ENCODE data around the gene TRRAP. TPM values are rescaled to one million over a fixed set of nuclear protein-coding genes. Genes with fewer than 3 reads are reported as not detected.

The TRRAP gene
- polyA plus RNA-seq, 2 of the 4 experiments (the other 2 are of a cell fraction) = 12.2 to 22.1 TPM

GRCh38 chr7:98995523-98996149 is 117.3 kb downstream of the TRRAP start:
- H3K4me2 ChIP-seq = no peak overlapping the region
- no peak for TF ChIP-seq CHD4 (IDR thresholded peaks at IDR 0.05; ENCODE audit: borderline replicate concordance)
- no peak for TF ChIP-seq KDM5A (IDR thresholded peaks at IDR 0.05)
- TF ChIP-seq USF2 (IDR thresholded peaks at IDR 0.05) = no peak
- TF ChIP-seq HDAC2 (IDR thresholded peaks at IDR 0.05) = no peak
- no peak for TF ChIP-seq PHF8 (IDR thresholded peaks at IDR 0.05; ENCODE audit: borderline replicate concordance, low read depth)
- no peak for TF ChIP-seq HES2 (IDR thresholded peaks at IDR 0.05)
- no peak for TF ChIP-seq SREBF2 (IDR thresholded peaks at IDR 0.05)
- TF ChIP-seq E2F6 (IDR thresholded peaks at IDR 0.05; ENCODE audit: borderline replicate concordance, low read depth) = no peak
- H3K27ac ChIP-seq = no peak overlapping the region
- FAIRE-seq (no peak), ATAC-seq (no peak), DNase-seq (ENCODE audit: low read depth in 1 of 2, low spot score in 1 of 2) (no peak)
- H3K9me3 ChIP-seq = no peaks in the 10 kb centered on the region
- ChIA-PET CTCF (interaction anchor here (1.0 to 1.7 kb wide), 2 partner anchors 38 to 376 kb away, joined by 3 to 5 read pairs; no protein-coding TSS in a partner anchor), POLR2A (no interaction called here)
- no peaks in the 10 kb centered on the region for H3K4me1 ChIP-seq
- 96% methylated on average over 15 of the region's 16 CpGs for WGBS (ENCODE audit: missing lambda C conversion rate)
- no peak overlapping the region for H3K4me3 ChIP-seq

- CTCF ChIA-PET = interaction anchor here (1.0 to 1.7 kb wide), 3 partner anchors 39 to 376 kb away, joined by 3 to 5 read pairs (median 3); no protein-coding TSS in a partner anchor
- no peak for FAIRE-seq
- H3K4me1 ChIP-seq = no peaks in the 10 kb centered on the region
- ATAC-seq = no peak
- H3K4me3 ChIP-seq = no peak overlapping the region
- POLR2A ChIA-PET = no interaction called here
- no peak overlapping the region for H3K27ac ChIP-seq
- H3K9me3 ChIP-seq = no peaks in the 10 kb centered on the region
- no peak overlapping the region for H3K4me2 ChIP-seq
- no peak for DNase-seq (ENCODE audit: low read depth in 1 of 2, low spot score in 1 of 2)
- TF ChIP-seq CHD4 (IDR thresholded peaks at IDR 0.05; ENCODE audit: borderline replicate concordance) = no peak
- TF ChIP-seq NPAS2 (CRISPR knock-in tag; IDR thresholded peaks at IDR 0.05; ENCODE audit: borderline replicate concordance) = no peak
- no peak for TF ChIP-seq POLR2A (IDR thresholded peaks at IDR 0.05; ENCODE audit: low read length)
- no peak for TF ChIP-seq RNF2 (IDR thresholded peaks at IDR 0.05; ENCODE audit: borderline replicate concordance, low read depth)
- TF ChIP-seq PHF8 (IDR thresholded peaks at IDR 0.05; ENCODE audit: borderline replicate concordance, low read depth) = no peak
- no peak for TF ChIP-seq HOXA7 (CRISPR knock-in tag; IDR thresholded peaks at IDR 0.05)
- no peak for TF ChIP-seq FOSB (CRISPR knock-in tag; IDR thresholded peaks at IDR 0.05)
- no peak for TF ChIP-seq HES2 (IDR thresholded peaks at IDR 0.05)
- TF ChIP-seq EP300 (IDR thresholded peaks at IDR 0.05) = no peak
- TF ChIP-seq JUNB (IDR thresholded peaks at IDR 0.05) = no peak
- no peak for TF ChIP-seq CBX2 (IDR thresholded peaks at IDR 0.05; ENCODE audit: borderline replicate concordance, low read depth)
- TF ChIP-seq BCL3 (IDR thresholded peaks at IDR 0.05) = no peak
- no peak for TF ChIP-seq ZNF302 (CRISPR knock-in tag; IDR thresholded peaks at IDR 0.05)
- TF ChIP-seq CEBPB (IDR thresholded peaks at IDR 0.05) = no peak
- TF ChIP-seq EHF (CRISPR knock-in tag; IDR thresholded peaks at IDR 0.05) = no peak
- no peak for TF ChIP-seq ZSCAN20 (CRISPR knock-in tag; IDR thresholded peaks at IDR 0.05)
- 97% methylated on average over 15 of the region's 15 CpGs for WGBS (ENCODE audit: missing lambda C conversion rate)
Observed at GRCh38 chr7:98996150-98996552, 117.8 kb downstream of the TRRAP start.

- CTCF ChIA-PET = interaction anchor here (0.6 to 1.2 kb wide), 3 partner anchors 11 to 304 kb away, joined by 3 to 4 read pairs (median 3); no protein-coding TSS in a partner anchor
- POLR2A ChIA-PET = no interaction called here
- DNase-seq (ENCODE audit: low read depth in 1 of 2, low spot score in 1 of 2) = no peak
- ATAC-seq = no peak
- Histone ChIP-seq H3K9me3 (no peaks in the 10 kb centered on the region), H3K4me3 (no peak overlapping the region), H3K4me1 (no peaks in the 10 kb centered on the region), H3K4me2 (no peak overlapping the region), H3K27ac (no peak overlapping the region)
- no peak for FAIRE-seq
- TF ChIP-seq TFCP2L1 (CRISPR knock-in tag; IDR thresholded peaks at IDR 0.05) = no peak
- TF ChIP-seq ZNF302 (CRISPR knock-in tag; IDR thresholded peaks at IDR 0.05) = no peak
- TF ChIP-seq ZSCAN20 (CRISPR knock-in tag; IDR thresholded peaks at IDR 0.05) = no peak
- no peak for TF ChIP-seq GATA3 (IDR thresholded peaks at IDR 0.05; ENCODE audit: borderline replicate concordance)
- TF ChIP-seq HDAC2 (IDR thresholded peaks at IDR 0.05) = no peak
- no peak for TF ChIP-seq NR3C1 (IDR thresholded peaks at IDR 0.05)
- TF ChIP-seq NFE2L2 (conservative IDR thresholded peaks at IDR 0.05; ENCODE audit: low read length) = no peak
- TF ChIP-seq FOSL2 (IDR thresholded peaks at IDR 0.05) = no peak
- TF ChIP-seq FOSL2 (CRISPR knock-in tag; IDR thresholded peaks at IDR 0.05) = no peak
- TF ChIP-seq HOXA7 (CRISPR knock-in tag; IDR thresholded peaks at IDR 0.05) = no peak
- TF ChIP-seq KDM1A (IDR thresholded peaks at IDR 0.05; ENCODE audit: low read depth) = no peak
- no peak for TF ChIP-seq RAD21 (conservative IDR thresholded peaks at IDR 0.05 in 1 of 2, IDR thresholded peaks at IDR 0.05 in 1 of 2)
- TF ChIP-seq POLR2A (IDR thresholded peaks at IDR 0.05; ENCODE audit: low read length) = no peak
- TF ChIP-seq MAX (IDR thresholded peaks at IDR 0.05) = no peak
- TF ChIP-seq ZFP36 (IDR thresholded peaks at IDR 0.05; ENCODE audit: borderline replicate concordance, partially characterized antibody) = no peak
- no peak for TF ChIP-seq ZC3H11A (IDR thresholded peaks at IDR 0.05)
- TF ChIP-seq FOSB (CRISPR knock-in tag; IDR thresholded peaks at IDR 0.05) = no peak
- TF ChIP-seq MAFK (IDR thresholded peaks at IDR 0.05; ENCODE audit: partially characterized antibody) = no peak
- TF ChIP-seq FOXS1 (CRISPR knock-in tag; IDR thresholded peaks at IDR 0.05) = no peak
- 97% methylated on average over 3 of the region's 3 CpGs for WGBS (ENCODE audit: missing lambda C conversion rate)
Observed at GRCh38 chr7:98997846-98998245, 119.5 kb downstream of the TRRAP start.
